GM19043 (cell line): ENCODE data around the gene COPG1.

Experiments
- ATAC-seq: cut with Tn5 transposase; IDR thresholded peaks from one replicate; pipeline ENCODE4 v1.9.1; 2021; ENCODE audit warnings: low read depth; ENCODE audit not compliant: unreplicated experiment

COPG1 gene

DNA sequence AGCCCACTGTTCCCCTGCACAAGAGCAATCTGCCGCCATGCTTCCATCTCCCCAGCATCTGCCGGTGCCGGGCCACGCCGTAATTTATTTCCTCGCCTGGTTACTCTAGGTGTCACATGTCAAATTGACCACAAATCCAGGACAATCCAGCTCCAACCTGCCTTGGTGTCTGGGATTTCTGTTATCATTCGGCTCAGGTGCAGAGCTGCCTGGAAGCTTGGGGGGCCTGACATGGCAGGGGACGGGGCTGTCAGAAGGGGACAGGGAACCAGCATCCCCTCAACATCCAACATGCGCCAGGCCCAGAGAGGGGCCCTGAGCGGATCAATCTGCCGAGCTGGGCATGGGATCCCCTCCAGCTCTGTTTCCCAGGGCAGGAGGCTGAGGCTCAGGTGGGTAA is 77.2 kb downstream of the COPG1 start:
- no peak for ATAC-seq
